ENCODE data around the gene G6PC1.
"Not testable (repeated sequence)": the region's sequence is repeated elsewhere in the genome, so short reads cannot be mapped to it uniquely, and the experiment has no call there.

Gene G6PC1

GRCh38 chr17:42873932-42874695 lies 26.5 kb upstream of the G6PC1 start:
- DNase-seq: not testable (repeated sequence)

- DNase-seq: no peak
Observed at GRCh38 chr17:42877037-42877436, 23.6 kb upstream of the G6PC1 start.

DNA sequence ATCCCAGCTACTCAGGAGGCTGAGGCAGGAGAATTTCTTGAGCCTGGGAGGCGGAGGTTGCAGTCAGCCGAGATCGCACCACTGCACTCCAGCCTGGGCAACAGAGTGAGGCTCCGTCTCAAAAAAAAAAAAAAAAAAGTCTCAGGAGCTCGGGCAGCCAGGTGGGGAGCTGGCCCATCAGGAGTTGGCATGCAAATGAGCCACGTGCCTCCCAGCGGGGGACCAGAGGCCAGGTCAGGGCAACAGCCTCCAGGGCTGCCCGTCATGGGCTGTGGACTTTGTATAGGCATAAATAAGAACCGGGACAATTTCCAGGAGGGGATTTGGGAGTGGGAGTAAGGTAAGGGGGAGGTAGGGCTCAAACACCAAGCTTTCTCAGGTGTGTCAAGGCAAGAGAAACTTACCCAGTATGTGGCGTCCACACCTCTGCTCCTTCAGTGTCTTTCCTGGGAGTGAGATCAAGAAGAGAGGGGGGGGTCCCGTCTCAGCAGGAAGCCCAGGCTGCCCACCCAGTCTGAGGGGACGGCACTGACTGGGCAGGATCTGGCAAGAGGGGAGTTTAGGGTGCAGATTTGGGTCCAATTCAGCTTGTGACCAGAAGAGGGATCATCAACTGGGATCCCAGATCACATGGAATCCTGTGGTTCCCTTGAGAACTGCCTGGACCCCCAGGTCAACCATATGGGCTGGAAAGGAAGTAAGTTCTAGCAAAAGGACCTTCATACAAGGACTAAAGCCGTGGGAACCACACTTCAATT lies 22.3 kb upstream of the G6PC1 start:
- DNase-seq: no peak

GRCh38 chr17:42878924-42879595 lies 21.5 kb upstream of the G6PC1 start:
- DNase-seq: no peak

GRCh38 chr17:42879596-42879985 lies 21.0 kb upstream of the G6PC1 start:
- DNase-seq: no peak

- DNase-seq: no peak
Observed at GRCh38 chr17:42880776-42881310, 19.8 kb upstream of the G6PC1 start.

DNA sequence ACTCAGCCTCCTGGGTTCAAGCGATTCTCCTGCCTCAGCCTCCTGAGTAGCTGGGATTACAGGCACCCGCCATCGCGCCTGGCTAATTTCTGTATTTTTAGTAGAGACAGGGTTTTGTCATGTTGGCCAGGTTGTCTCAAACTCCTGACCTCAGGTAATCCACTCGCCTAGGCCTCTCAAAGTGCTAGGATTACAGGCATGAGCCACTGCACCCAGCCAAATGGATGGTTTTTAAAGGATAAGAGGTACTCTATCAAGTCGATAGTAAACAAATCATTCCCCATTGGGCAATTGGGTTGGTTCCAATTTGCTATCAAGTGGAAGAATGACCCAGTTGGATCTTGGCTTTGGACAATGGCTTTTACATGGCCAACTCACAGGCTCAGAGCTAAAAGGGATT lies 18.9 kb upstream of the G6PC1 start:
- not testable (repeated sequence) for DNase-seq

- no peak for DNase-seq
Observed at GRCh38 chr17:42882166-42882565, 18.4 kb upstream of the G6PC1 start.

DNA sequence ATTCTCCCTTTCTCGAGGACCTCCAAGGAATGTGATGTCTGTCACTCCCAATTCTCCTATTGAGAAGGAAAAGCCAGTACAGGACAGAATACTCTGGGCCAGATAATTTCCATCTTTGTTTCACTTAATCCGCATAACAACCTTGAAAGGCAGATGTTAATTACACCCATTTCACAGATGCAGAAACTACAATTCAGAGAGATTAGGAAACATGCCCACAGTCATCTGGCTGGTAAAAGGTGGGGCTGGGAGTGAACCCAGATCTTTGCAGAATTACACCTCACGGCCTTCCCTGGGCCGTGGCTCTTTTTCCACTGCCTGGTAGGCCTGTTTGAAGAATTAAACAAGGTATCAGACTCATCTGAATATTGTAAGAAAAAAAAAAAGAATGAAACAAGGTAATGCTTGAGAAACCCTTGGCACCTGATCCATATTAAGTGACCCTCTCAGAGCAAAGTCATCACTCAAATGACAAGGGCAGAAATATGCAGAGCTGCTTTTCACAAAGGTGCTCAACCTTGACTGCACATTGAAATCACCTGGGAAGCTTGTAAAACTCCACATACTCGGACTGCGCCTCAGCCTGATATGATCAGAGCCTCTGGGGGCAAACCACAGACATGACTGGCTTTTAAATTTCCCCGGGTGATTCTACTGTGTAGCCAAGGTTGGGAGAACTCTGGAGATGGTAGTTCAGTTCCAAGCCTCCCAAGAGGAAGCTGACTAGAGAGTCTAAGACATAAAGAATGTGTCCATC lies 16.6 kb upstream of the G6PC1 start:
- no peak for DNase-seq

DNA sequence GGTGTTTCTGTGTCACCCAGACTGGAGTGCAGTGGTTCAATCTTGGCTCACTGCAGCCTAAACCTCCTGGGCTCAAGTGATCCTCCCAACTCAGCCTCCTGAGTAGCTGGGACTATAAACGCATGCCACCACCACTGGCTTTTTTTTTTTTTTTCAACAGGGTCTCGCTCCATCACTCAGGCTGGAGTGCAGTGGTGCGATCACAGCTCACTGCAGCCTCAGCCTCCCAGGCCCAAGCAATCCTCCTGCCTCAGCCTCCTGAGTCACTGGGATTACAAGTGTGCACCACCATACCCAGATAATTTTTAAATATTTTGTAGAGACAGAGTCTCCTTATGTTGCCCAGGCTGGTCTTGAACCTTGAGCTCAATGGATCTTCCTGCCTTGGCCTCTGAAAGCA lies 14.8 kb upstream of the G6PC1 start:
- not testable (repeated sequence) for DNase-seq

DNA sequence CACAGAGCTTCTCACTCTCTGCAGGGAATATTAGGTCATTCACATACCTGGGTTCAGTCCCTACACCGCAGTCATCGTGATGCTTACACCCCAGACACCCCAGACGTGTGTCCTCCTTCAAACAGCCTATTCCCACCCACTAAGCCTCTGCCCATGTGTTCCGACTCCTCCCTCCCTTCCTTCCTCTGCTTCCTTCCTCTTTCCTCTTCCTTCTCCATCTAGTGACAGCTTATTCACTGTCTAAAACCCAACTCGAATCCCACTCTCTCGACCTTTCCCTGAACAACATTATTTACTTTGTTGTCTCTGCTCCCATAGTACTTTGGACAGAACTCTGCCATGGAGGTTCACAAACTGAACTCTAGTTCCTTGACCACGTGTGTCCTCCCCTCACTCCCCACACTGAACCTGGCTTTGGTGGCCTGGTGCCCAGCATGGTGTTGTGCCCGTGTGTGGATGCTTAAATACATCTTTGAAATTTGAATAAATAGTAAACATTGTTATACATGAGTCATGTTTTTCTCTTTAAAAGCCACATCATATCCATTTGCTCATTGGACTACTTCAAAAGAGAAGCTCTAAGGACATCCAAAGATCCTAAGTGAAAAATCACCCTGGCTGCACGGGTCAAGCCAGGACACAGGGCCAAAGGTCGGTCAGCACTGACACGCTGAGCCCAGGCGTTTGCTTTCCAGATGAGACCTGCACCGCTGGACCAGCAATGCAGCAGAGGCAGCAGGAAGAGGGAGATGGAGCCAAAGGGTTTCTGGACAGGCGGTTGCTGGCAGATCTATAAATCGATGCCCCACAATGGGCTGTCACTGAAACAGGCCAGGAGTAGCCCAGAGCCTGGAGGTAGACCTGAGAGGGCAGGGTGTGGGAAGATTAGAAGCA lies 14.1 kb upstream of the G6PC1 start:
- DNase-seq: no peak

GRCh38 chr17:42889809-42890208 lies 10.8 kb upstream of the G6PC1 start:
- no peak for DNase-seq

- DNase-seq: no peak
Observed at GRCh38 chr17:42891539-42892152, 9.0 kb upstream of the G6PC1 start.

- no peak for DNase-seq
Observed at GRCh38 chr17:42893359-42893758, 7.2 kb upstream of the G6PC1 start.

DNA sequence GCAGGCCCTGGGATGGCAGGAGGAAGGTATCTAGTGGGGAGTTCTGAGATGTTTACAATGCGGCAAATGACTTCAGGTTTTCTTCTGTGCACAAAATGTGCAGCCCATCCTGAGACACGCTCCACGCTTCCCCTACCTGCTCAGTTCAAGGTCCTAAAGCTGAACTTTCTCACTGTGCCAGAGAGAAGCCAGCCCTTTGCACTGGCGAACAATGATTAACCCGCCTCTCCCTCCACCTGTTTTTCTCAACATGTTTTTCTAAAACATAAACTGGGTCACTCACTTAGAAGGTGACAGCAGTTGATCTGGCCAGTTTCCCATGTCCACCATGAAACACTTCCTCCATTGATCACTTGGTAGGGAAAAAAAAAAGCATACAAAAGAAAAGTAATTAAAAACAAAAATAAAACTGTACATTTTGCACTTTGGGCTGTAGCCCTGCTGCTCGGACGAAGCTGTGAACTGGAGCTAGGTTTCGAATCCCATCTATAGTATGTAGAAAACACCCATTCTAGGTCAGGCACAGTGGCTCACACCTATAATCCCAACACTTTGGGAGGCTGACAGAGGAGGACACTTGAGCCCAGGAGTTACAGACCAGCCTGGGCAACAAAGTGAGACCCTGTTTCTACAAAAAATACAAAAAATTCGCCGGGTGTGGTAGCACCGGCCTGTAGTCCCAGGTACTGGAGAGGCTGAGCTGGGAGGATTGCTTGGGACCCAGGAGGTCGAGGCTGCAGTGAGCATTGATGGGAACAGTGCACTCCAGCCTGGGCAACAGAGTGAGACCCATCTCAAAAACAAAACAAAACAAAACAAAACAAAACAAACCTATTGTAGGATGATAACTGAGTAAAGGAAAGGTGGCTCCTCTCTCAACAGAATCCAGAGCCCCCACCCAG lies 6.1 kb upstream of the G6PC1 start:
- DNase-seq: no peak

DNA sequence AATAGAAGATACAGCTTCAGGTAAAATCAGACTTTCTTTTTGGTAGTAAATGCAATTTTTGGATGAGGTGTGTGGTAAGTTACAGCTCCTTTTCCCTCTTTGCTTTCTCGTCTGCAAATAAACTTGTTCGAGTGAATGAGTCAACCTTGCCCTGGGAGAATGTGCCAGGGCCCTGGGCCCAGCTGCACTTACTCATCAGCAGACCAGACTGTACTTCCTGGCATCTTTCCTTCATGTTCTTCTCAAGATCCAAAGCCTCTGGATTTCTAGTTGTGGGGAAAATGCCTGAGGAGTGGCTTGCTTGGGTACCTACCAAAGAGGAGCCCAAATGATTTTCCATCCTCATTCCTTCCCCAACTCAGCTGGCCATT lies 5.4 kb upstream of the G6PC1 start:
- DNase-seq: no peak

DNA sequence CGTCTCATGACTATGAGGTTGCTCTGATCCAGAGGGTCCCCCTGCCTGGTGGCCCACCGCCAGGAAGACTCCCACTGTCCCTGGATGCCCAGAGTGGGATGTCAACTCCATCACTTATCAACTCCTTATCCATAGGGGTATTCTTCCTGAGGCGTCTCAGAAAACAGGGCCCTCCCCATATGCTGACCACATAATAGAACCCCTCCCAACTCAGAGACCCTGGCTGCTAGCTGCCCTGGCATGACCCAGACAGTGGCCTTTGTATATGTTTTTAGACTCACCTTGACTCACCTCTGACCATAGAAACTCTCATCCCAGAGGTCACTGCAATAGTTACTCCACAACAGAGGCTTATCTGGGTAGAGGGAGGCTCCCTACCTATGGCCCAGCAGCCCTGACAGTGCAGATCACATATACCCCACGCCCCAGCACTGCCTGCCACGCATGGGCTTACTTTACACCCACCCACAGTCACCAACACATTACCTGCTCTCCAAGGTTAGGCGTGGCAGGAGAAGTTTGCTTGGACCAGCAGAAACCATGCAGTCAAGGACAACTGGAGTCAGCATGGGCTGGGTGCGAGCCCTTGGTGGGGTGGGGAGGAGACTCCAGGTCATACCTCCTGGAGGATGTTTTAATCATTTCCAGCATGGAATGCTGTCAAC lies 2.3 kb upstream of the G6PC1 start:
- no peak for DNase-seq

- DNase-seq: not testable (repeated sequence)
Observed at GRCh38 chr17:42899981-42900380, 618 bp upstream of the G6PC1 start.

DNA sequence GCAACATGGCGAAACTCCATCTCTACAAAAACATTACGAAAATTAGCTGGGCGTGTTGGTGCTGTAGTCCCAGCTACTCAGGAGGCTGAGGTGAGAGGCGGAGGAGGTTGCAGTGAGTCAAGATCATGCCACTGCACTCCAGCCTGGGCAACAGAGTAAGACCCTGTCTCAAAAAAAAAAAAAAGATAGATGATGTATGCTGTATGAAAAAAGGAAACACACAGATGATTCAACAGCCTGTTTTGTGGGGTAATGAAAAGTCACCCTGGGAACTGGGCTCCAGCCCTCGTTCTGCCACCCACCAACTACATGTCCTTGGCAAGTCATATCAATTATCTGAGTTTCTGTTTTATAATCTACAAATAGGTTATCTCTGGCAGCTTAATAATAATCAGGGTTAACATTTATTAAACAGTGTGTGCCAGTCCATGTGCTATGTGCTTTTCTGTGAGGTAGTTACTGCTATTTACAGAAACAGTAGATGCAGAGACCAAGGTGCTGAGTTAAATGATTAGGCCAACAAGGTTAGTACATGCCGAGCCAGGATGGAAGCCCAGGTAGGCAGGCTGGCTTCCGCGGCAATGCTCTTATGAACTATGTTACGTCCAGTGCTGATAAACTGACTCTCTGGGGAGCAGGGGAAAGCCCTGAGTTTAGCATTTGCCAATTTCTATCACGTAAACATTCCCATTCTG lies 1.1 kb downstream of the G6PC1 start:
- DNase-seq: no peak
